Smooth muscle cell (in vitro differentiated cells): ENCODE data around the gene CFAP299. TPM values are rescaled to one million over a fixed set of nuclear protein-coding genes. Genes with fewer than 3 reads are reported as not detected.

ENCODE experiments used
- DNase-seq: peaks from one replicate; lab custom pipeline; 2025; ENCODE audit not compliant: unreplicated experiment; lab: John Stamatoyannopoulos, UW
- H2AFZ ChIP-seq: fragments of 200-600 bp; sonication (generic); 2 replicates; pipeline ENCODE4 v1.6.0; 2016; ENCODE audit warnings: antibody characterized with exemption, low read depth, mild to moderate bottlenecking
- H3F3A ChIP-seq: fragments of 200-600 bp; sonication (generic); 2 replicates; pipeline ENCODE4 v1.6.0; 2017; ENCODE audit warnings: antibody characterized with exemption, low read depth
- H3K27ac ChIP-seq: fragments of 200-600 bp; sonication (generic); 2 replicates; pipeline ENCODE4 v1.5.1; 2016; ENCODE audit warnings: low read depth, mild to moderate bottlenecking
- H3K27me3 ChIP-seq: fragments of 200-600 bp; sonication (generic); 2 replicates; pipeline ENCODE4 v1.6.1; 2016; ENCODE audit warnings: low read depth, mild to moderate bottlenecking
- H3K36me3 ChIP-seq: fragments of 200-600 bp; sonication (generic); 2 replicates; pipeline ENCODE4 v1.5.1; 2016; ENCODE audit warnings: low read depth
- H3K4me1 ChIP-seq: fragments of 200-600 bp; sonication (generic); 2 replicates; pipeline ENCODE4 v1.5.1; 2016; ENCODE audit warnings: low read depth
- H3K4me2 ChIP-seq: fragments of 200-600 bp; sonication (generic); 2 replicates; pipeline ENCODE4 v1.6.0; 2016; ENCODE audit warnings: mild to moderate bottlenecking
- H3K4me3 ChIP-seq: fragments of 200-600 bp; sonication (generic); 2 replicates; pipeline ENCODE4 v1.5.1; 2016; ENCODE audit warnings: mild to moderate bottlenecking
- H3K79me2 ChIP-seq: fragments of 200-600 bp; sonication (generic); 2 replicates; pipeline ENCODE4 v1.6.0; 2016; ENCODE audit warnings: low read depth, mild to moderate bottlenecking
- H3K9ac ChIP-seq: fragments of 200-600 bp; sonication (generic); 2 replicates; pipeline ENCODE4 v1.6.0; 2016; ENCODE audit warnings: low read depth
- H3K9me3 ChIP-seq: fragments of 200-600 bp; sonication (generic); replicated peaks from 2 replicates; pipeline ENCODE4 v1.5.1; 2016; ENCODE audit warnings: low read depth
- H4K20me1 ChIP-seq: fragments of 200-600 bp; sonication (generic); 2 replicates; pipeline ENCODE4 v1.6.0; 2016; ENCODE audit warnings: low read depth
- CTCF ChIP-seq: fragments of 200-600 bp; sonication (generic); IDR thresholded peaks from 2 replicates; pipeline ENCODE4 v1.5.1; 2017; ENCODE audit warnings: borderline replicate concordance, mild to moderate bottlenecking, antibody characterized with exemption; ENCODE audit not compliant: insufficient read depth, poor library complexity, severe bottlenecking
- whole genome bisulfite sequencing: methylation state at CpG from one replicate; pipeline ENCODE4 v1.1.7; 2016; ENCODE audit warnings: low lambda C conversion rate; 5-methylcytosine and 5-hydroxymethylcytosine counted together
- polyA plus RNA-seq: library from polyadenylated mRNA; unstranded; fragments of >200 nt; fragmentation: Nextera tagmentation; extraction: Ambion mirVana; gene quantifications from 2 replicates; pipeline ENCODE4 v1.2.1, GENCODE V29; 2016
- total RNA-seq: library from RNA; depleted of rRNA; stranded (reverse); fragments of >200 nt; gene quantifications from 2 replicates; pipeline ENCODE4 v1.2.3, GENCODE V29; 2014

CFAP299 gene
- total and polyA plus RNA-seq, 2 experiments from 2014 or later = not detected

- H3K27me3 ChIP-seq = no peaks in the 10 kb centered on the region
- no peak overlapping the region for H3K4me2 ChIP-seq
- no peaks in the 10 kb centered on the region for H4K20me1 ChIP-seq
- no peaks in the 10 kb centered on the region for H3F3A ChIP-seq
- TF ChIP-seq CTCF = no peak
- H3K9me3 ChIP-seq = no peaks in the 10 kb centered on the region
- no peak overlapping the region for H3K4me3 ChIP-seq
- no peaks in the 10 kb centered on the region for H3K79me2 ChIP-seq
- H3K27ac ChIP-seq = no peak overlapping the region
- H2AFZ ChIP-seq = no peak overlapping the region
- DNase-seq = no peak
- no peaks in the 10 kb centered on the region for H3K36me3 ChIP-seq
- H3K9ac ChIP-seq = no peak overlapping the region
- H3K4me1 ChIP-seq = no peaks in the 10 kb centered on the region
Observed at GRCh38 chr4:80585542-80585941, 250.0 kb downstream of the CFAP299 start.

- Histone ChIP-seq H3K79me2 (no peaks in the 10 kb centered on the region), H3K27ac (no peak overlapping the region), H2AFZ (no peak overlapping the region), H3F3A (no peaks in the 10 kb centered on the region), H3K9ac (no peak overlapping the region), H4K20me1 (no peaks in the 10 kb centered on the region), H3K4me1 (no peaks in the 10 kb centered on the region), H3K4me3 (no peak overlapping the region), H3K4me2 (no peak overlapping the region), H3K36me3 (no peaks in the 10 kb centered on the region), H3K27me3 (no peaks in the 10 kb centered on the region), H3K9me3 (no peaks in the 10 kb centered on the region)
- WGBS = 72% methylated on average over 2 of the region's 2 CpGs
- no peak for TF ChIP-seq CTCF
- no peak for DNase-seq
Observed at GRCh38 chr4:80586716-80587115, 251.2 kb downstream of the CFAP299 start.

GRCh38 chr4:80587871-80588385 is 252.4 kb downstream of the CFAP299 start:
- Histone ChIP-seq H3K36me3 (no peaks in the 10 kb centered on the region), H2AFZ (no peak overlapping the region), H3K4me3 (no peak overlapping the region), H3K4me1 (no peaks in the 10 kb centered on the region), H3F3A (no peaks in the 10 kb centered on the region), H3K27ac (no peak overlapping the region), H3K79me2 (no peaks in the 10 kb centered on the region), H3K27me3 (peaks cover 4% of the 10 kb centered on the region), H4K20me1 (no peaks in the 10 kb centered on the region), H3K4me2 (no peak overlapping the region), H3K9ac (no peak overlapping the region), H3K9me3 (no peaks in the 10 kb centered on the region)
- 91% methylated on average over 2 of the region's 2 CpGs for WGBS
- TF ChIP-seq CTCF = no peak
- no peak for DNase-seq

DNA sequence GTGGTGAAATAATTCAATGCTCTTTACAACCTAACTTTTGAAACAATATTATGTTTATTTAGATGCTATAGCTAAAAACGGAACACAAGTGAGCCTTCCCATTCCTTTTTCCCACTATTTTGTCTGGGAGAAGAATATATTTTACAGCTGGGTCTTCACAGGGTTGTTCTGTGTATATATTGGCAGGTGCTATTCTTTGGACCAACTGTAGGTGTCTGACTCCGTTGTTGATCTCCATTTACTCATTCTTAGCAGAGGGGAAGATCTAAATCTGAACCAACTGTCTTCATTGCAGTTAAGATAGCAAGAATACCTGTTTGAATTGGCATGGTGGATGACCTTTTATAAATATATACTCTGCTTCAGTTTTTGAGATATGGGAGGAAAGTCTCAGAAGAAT is 257.4 kb downstream of the CFAP299 start:
- H3K79me2 ChIP-seq = no peaks in the 10 kb centered on the region
- no peak for TF ChIP-seq CTCF
- H3F3A ChIP-seq = no peaks in the 10 kb centered on the region
- no peak overlapping the region for H3K9ac ChIP-seq
- DNase-seq = no peak
- H3K4me2 ChIP-seq = no peak overlapping the region
- WGBS = 32% methylated on average over 2 of the region's 2 CpGs
- H4K20me1 ChIP-seq = no peaks in the 10 kb centered on the region
- H3K9me3 ChIP-seq = no peaks in the 10 kb centered on the region
- H3K27me3 ChIP-seq = peaks cover 4% of the 10 kb centered on the region
- H3K27ac ChIP-seq = no peak overlapping the region
- no peak overlapping the region for H2AFZ ChIP-seq
- H3K4me3 ChIP-seq = no peak overlapping the region
- H3K4me1 ChIP-seq = no peaks in the 10 kb centered on the region
- H3K36me3 ChIP-seq = no peaks in the 10 kb centered on the region
